ENCODE data around the gene FYCO1.

The FYCO1 gene

GRCh38 chr3:45914362-45915058, 81.1 kb downstream of the FYCO1 start:
- DNase-seq, result no peak
- no peaks in the 10 kb centered on the region for H3K36me3 ChIP-seq (ENCODE audit: control insufficient read depth in 1 of 2, insufficient read depth in 2 of 2, low read length in 2 of 2)

GRCh38 chr3:45912435-45912834, 83.2 kb downstream of the FYCO1 start:
- Histone ChIP-seq H4K91ac (ENCODE audit: low read depth, low read length) (no peak overlapping the region), H2AK5ac (ENCODE audit: low read length) (no peak overlapping the region), H3K4ac (ENCODE audit: low read depth, low read length) (no peak overlapping the region), H3K18ac (ENCODE audit: low read length) (no peak overlapping the region), H4K12ac (ENCODE audit: low read depth, low read length) (no peak overlapping the region), H3K4me3 (ENCODE audit: low read depth, low read length) (no peak overlapping the region), H2AFZ (ENCODE audit: insufficient read depth, low read length, poor library complexity) (no peak overlapping the region), H4K8ac (ENCODE audit: low read depth, low read length) (no peak overlapping the region), H3K9me3 (ENCODE audit: insufficient read depth, low read depth, low read length) (peaks cover 1% of the 10 kb centered on the region), H3K4me1 (ENCODE audit: control insufficient read depth in 1 of 2, insufficient read depth in 2 of 2, low read length in 2 of 2) (peaks cover 0 to 3% of the 10 kb centered on the region in 2 experiments), H2BK5ac (ENCODE audit: low read depth, low read length, poor library complexity) (no peak overlapping the region), H3K79me1 (ENCODE audit: low read length) (no peaks in the 10 kb centered on the region), H3K27me3 (ENCODE audit: insufficient read depth, low read length) (no peaks in the 10 kb centered on the region), H2BK120ac (ENCODE audit: insufficient read depth, low read length, poor library complexity) (no peak overlapping the region), H3K36me3 (ENCODE audit: control insufficient read depth in 1 of 2, insufficient read depth in 2 of 2, low read length in 2 of 2) (no peaks in the 10 kb centered on the region), H2BK12ac (ENCODE audit: low read length) (no peak overlapping the region), H3K4me2 (ENCODE audit: low read length) (no peak overlapping the region), H3K14ac (ENCODE audit: low read length) (no peak overlapping the region), H3K79me2 (ENCODE audit: control insufficient read depth, insufficient read depth, low read length, poor library complexity) (no peaks in the 10 kb centered on the region), H3K27ac (ENCODE audit: low read depth, low read length) (no peak overlapping the region), H3K9ac (ENCODE audit: low read length) (no peak overlapping the region), H3K23ac (ENCODE audit: low read length) (no peak overlapping the region)
- DNase-seq, result no peak
- WGBS (ENCODE audit: extremely low coverage, insufficient coverage, insufficient read length), result no CpG with 5 or more reads among the region's 6 CpGs

More at GRCh38 chr3:45914362-45915058, 81.1 kb downstream of the FYCO1 start:
- H4K91ac ChIP-seq (ENCODE audit: low read depth, low read length), result no peak overlapping the region
- H3K4me2 ChIP-seq (ENCODE audit: low read length), result no peak overlapping the region
- no CpG with 5 or more reads among the region's 7 CpGs for WGBS (ENCODE audit: extremely low coverage, insufficient coverage, insufficient read length)
- H3K79me1 ChIP-seq (ENCODE audit: low read length), result no peaks in the 10 kb centered on the region
- no peak overlapping the region for H2AK5ac ChIP-seq (ENCODE audit: low read length)
- H3K9ac ChIP-seq (ENCODE audit: low read length), result no peak overlapping the region
- no peaks in the 10 kb centered on the region for H3K4me1 ChIP-seq (ENCODE audit: control insufficient read depth in 1 of 2, insufficient read depth in 2 of 2, low read length in 2 of 2)
- H3K9me3 ChIP-seq (ENCODE audit: insufficient read depth, low read depth, low read length), result peaks cover 1% of the 10 kb centered on the region
- no peak overlapping the region for H3K18ac ChIP-seq (ENCODE audit: low read length)
- no peak overlapping the region for H3K23ac ChIP-seq (ENCODE audit: low read length)
- H3K14ac ChIP-seq (ENCODE audit: low read length), result no peak overlapping the region
- no peak overlapping the region for H2BK120ac ChIP-seq (ENCODE audit: insufficient read depth, low read length, poor library complexity)
- H2AFZ ChIP-seq (ENCODE audit: insufficient read depth, low read length, poor library complexity), result no peak overlapping the region
- no peak overlapping the region for H3K4ac ChIP-seq (ENCODE audit: low read depth, low read length)
- no peak overlapping the region for H2BK12ac ChIP-seq (ENCODE audit: low read length)
- no peak overlapping the region for H4K8ac ChIP-seq (ENCODE audit: low read depth, low read length)
- no peak overlapping the region for H2BK5ac ChIP-seq (ENCODE audit: low read depth, low read length, poor library complexity)
- H3K79me2 ChIP-seq (ENCODE audit: control insufficient read depth, insufficient read depth, low read length, poor library complexity), result no peaks in the 10 kb centered on the region
- H3K4me3 ChIP-seq (ENCODE audit: low read depth, low read length), result no peak overlapping the region
- no peaks in the 10 kb centered on the region for H3K27me3 ChIP-seq (ENCODE audit: insufficient read depth, low read length)
- H3K27ac ChIP-seq (ENCODE audit: low read depth, low read length), result no peak overlapping the region
- no peak overlapping the region for H4K12ac ChIP-seq (ENCODE audit: low read depth, low read length)

- 100% methylated on average over 2 of the region's 11 CpGs for WGBS (ENCODE audit: extremely low coverage, insufficient coverage, insufficient read length)
- Histone ChIP-seq H4K8ac (ENCODE audit: low read depth, low read length) (no peak overlapping the region), H3K79me1 (ENCODE audit: low read length) (no peaks in the 10 kb centered on the region), H3K9ac (ENCODE audit: low read length) (no peak overlapping the region), H3K36me3 (ENCODE audit: control insufficient read depth in 1 of 2, insufficient read depth in 2 of 2, low read length in 2 of 2) (no peaks in the 10 kb centered on the region), H3K23ac (ENCODE audit: low read length) (no peak overlapping the region), H4K12ac (ENCODE audit: low read depth, low read length) (no peak overlapping the region), H3K18ac (ENCODE audit: low read length) (no peak overlapping the region), H2BK12ac (ENCODE audit: low read length) (no peak overlapping the region), H3K4me2 (ENCODE audit: low read length) (no peak overlapping the region), H3K14ac (ENCODE audit: low read length) (no peak overlapping the region), H4K91ac (ENCODE audit: low read depth, low read length) (no peak overlapping the region), H3K4me3 (ENCODE audit: low read depth, low read length) (no peak overlapping the region), H2BK120ac (ENCODE audit: insufficient read depth, low read length, poor library complexity) (no peak overlapping the region), H2AK5ac (ENCODE audit: low read length) (no peak overlapping the region), H2BK5ac (ENCODE audit: low read depth, low read length, poor library complexity) (no peak overlapping the region), H3K79me2 (ENCODE audit: control insufficient read depth, insufficient read depth, low read length, poor library complexity) (no peaks in the 10 kb centered on the region), H3K27me3 (ENCODE audit: insufficient read depth, low read length) (no peaks in the 10 kb centered on the region), H2AFZ (ENCODE audit: insufficient read depth, low read length, poor library complexity) (no peak overlapping the region), H3K9me3 (ENCODE audit: insufficient read depth, low read depth, low read length) (peaks cover 1% of the 10 kb centered on the region), H3K4me1 (ENCODE audit: control insufficient read depth in 1 of 2, insufficient read depth in 2 of 2, low read length in 2 of 2) (peaks cover 0 to 3% of the 10 kb centered on the region in 2 experiments), H3K27ac (ENCODE audit: low read depth, low read length) (no peak overlapping the region), H3K4ac (ENCODE audit: low read depth, low read length) (no peak overlapping the region)
- DNase-seq, result no peak
These were observed 84.0 kb downstream of the FYCO1 start for GRCh38 chr3:45911511-45912226.

- no peak overlapping the region for H3K14ac ChIP-seq (ENCODE audit: low read length)
- H3K4ac ChIP-seq (ENCODE audit: low read depth, low read length), result no peak overlapping the region
- peaks cover 1% of the 10 kb centered on the region for H3K9me3 ChIP-seq (ENCODE audit: insufficient read depth, low read depth, low read length)
- WGBS (ENCODE audit: extremely low coverage, insufficient coverage, insufficient read length), result no CpG with 5 or more reads among the region's 4 CpGs
- no peak overlapping the region for H3K23ac ChIP-seq (ENCODE audit: low read length)
- H2BK12ac ChIP-seq (ENCODE audit: low read length), result no peak overlapping the region
- H3K27ac ChIP-seq (ENCODE audit: low read depth, low read length), result no peak overlapping the region
- H3K18ac ChIP-seq (ENCODE audit: low read length), result no peak overlapping the region
- no peak overlapping the region for H4K91ac ChIP-seq (ENCODE audit: low read depth, low read length)
- no peak overlapping the region for H3K4me3 ChIP-seq (ENCODE audit: low read depth, low read length)
- peaks cover 0 to 3% of the 10 kb centered on the region in 2 experiments for H3K4me1 ChIP-seq (ENCODE audit: control insufficient read depth in 1 of 2, insufficient read depth in 2 of 2, low read length in 2 of 2)
- H2BK120ac ChIP-seq (ENCODE audit: insufficient read depth, low read length, poor library complexity), result no peak overlapping the region
- no peak overlapping the region for H4K12ac ChIP-seq (ENCODE audit: low read depth, low read length)
- no peak overlapping the region for H2AFZ ChIP-seq (ENCODE audit: insufficient read depth, low read length, poor library complexity)
- no peak overlapping the region for H4K8ac ChIP-seq (ENCODE audit: low read depth, low read length)
- no peak overlapping the region for H3K4me2 ChIP-seq (ENCODE audit: low read length)
- no peaks in the 10 kb centered on the region for H3K79me1 ChIP-seq (ENCODE audit: low read length)
- H2AK5ac ChIP-seq (ENCODE audit: low read length), result no peak overlapping the region
- no peaks in the 10 kb centered on the region for H3K27me3 ChIP-seq (ENCODE audit: insufficient read depth, low read length)
- DNase-seq, result no peak
- no peak overlapping the region for H2BK5ac ChIP-seq (ENCODE audit: low read depth, low read length, poor library complexity)
- no peak overlapping the region for H3K9ac ChIP-seq (ENCODE audit: low read length)
- no peaks in the 10 kb centered on the region for H3K36me3 ChIP-seq (ENCODE audit: control insufficient read depth in 1 of 2, insufficient read depth in 2 of 2, low read length in 2 of 2)
- H3K79me2 ChIP-seq (ENCODE audit: control insufficient read depth, insufficient read depth, low read length, poor library complexity), result no peaks in the 10 kb centered on the region
These were observed 84.7 kb downstream of the FYCO1 start for GRCh38 chr3:45910892-45911291.

All from trophoblast cell (in vitro differentiated cells and primary cell).